NB4 (cell line): ENCODE measurements around the gene PLEKHA8.

ENCODE experiments used
- MYC ChIP-seq: IDR thresholded peaks from 2 replicates; pipeline ENCODE4 v1.6.1; 2011; ENCODE audit warnings: low read depth, low read length
- POLR2A ChIP-seq: IDR thresholded peaks from 2 replicates; pipeline ENCODE4 v1.6.1; 2011; ENCODE audit warnings: mild to moderate bottlenecking; ENCODE audit not compliant: insufficient read length; ENCODE audit errors: extremely low read depth
- TF ChIP-seq, protein P1 (sequence below): IDR thresholded peaks from 2 replicates; pipeline ENCODE4 v1.6.1; 2011; ENCODE audit warnings: low read depth, low read length
- TF ChIP-seq, protein P2 (sequence below): IDR thresholded peaks from one replicate; pipeline ENCODE4 v1.5.1; 2012; ENCODE audit warnings: low read depth, low read length

DNA sequence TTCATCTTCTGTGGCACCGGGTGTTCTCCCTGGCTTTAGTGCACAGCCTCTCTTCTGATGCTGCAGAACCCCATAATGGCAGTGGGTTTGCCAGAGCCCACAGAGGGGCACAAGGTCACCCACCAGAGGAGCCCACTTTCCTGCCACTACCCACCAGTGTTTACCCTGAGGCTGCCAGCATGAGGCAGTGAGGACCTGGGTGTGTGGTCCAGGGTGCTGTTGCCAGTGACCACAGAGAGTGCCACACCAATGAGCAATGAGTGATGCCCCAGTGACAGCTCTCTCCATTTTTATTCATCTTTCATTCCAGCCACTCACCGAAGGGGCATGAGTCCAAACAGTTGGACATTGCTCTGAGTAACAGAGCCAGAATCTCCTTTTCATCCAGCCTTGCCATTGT, 141.4 kb downstream of the PLEKHA8 start:
- TF ChIP-seq POLR2A (no peak), MYC (no peak)
- TF ChIP-seq, protein P1, sequence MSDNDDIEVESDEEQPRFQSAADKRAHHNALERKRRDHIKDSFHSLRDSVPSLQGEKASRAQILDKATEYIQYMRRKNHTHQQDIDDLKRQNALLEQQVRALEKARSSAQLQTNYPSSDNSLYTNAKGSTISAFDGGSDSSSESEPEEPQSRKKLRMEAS, result no peak
- TF ChIP-seq, protein P2, sequence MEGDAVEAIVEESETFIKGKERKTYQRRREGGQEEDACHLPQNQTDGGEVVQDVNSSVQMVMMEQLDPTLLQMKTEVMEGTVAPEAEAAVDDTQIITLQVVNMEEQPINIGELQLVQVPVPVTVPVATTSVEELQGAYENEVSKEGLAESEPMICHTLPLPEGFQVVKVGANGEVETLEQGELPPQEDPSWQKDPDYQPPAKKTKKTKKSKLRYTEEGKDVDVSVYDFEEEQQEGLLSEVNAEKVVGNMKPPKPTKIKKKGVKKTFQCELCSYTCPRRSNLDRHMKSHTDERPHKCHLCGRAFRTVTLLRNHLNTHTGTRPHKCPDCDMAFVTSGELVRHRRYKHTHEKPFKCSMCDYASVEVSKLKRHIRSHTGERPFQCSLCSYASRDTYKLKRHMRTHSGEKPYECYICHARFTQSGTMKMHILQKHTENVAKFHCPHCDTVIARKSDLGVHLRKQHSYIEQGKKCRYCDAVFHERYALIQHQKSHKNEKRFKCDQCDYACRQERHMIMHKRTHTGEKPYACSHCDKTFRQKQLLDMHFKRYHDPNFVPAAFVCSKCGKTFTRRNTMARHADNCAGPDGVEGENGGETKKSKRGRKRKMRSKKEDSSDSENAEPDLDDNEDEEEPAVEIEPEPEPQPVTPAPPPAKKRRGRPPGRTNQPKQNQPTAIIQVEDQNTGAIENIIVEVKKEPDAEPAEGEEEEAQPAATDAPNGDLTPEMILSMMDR, result no peak
